CD4-positive, alpha-beta T cell treated with Interleukin-1 beta for 1 hour (primary cell): ENCODE results near the gene HOXA2.

ENCODE experiments used
- DNase-seq, 2 donors: peaks; one replicate each; pipeline ENCODE4 v3.0.0-alpha.2; 2020 to 2022

The HOXA2 gene

GRCh38 chr7:27111042-27111750 lies 8.7 kb upstream of the HOXA2 start:
- no peak for DNase-seq

GRCh38 chr7:27110186-27111031 lies 7.9 kb upstream of the HOXA2 start:
- DNase-seq: no peak

- no peak for DNase-seq
Observed at GRCh38 chr7:27109466-27110185, 7.1 kb upstream of the HOXA2 start.

GRCh38 chr7:27108390-27109127 lies 6.1 kb upstream of the HOXA2 start:
- no peak for DNase-seq

- DNase-seq: no peak
Observed at GRCh38 chr7:27107391-27108381, 5.2 kb upstream of the HOXA2 start.

- no peak for DNase-seq
Observed at GRCh38 chr7:27106901-27107240, 4.4 kb upstream of the HOXA2 start.

- DNase-seq: no peak
Observed at GRCh38 chr7:27106181-27106900, 3.9 kb upstream of the HOXA2 start.

GRCh38 chr7:27105301-27106031 lies 3.0 kb upstream of the HOXA2 start:
- DNase-seq: no peak

- no peak for DNase-seq
Observed at GRCh38 chr7:27104341-27105058, 2.0 kb upstream of the HOXA2 start.

GRCh38 chr7:27103489-27104226 lies 1.2 kb upstream of the HOXA2 start:
- DNase-seq: no peak

GRCh38 chr7:27101957-27102580 lies 414 bp downstream of the HOXA2 start:
- no peak for DNase-seq

- no peak for DNase-seq
Observed at GRCh38 chr7:27101171-27101956, 1.1 kb downstream of the HOXA2 start.

- no peak for DNase-seq
Observed at GRCh38 chr7:27100694-27101170, 1.8 kb downstream of the HOXA2 start.

- DNase-seq: no peak
Observed at GRCh38 chr7:27099453-27100370, 2.8 kb downstream of the HOXA2 start.

- DNase-seq: no peak
Observed at GRCh38 chr7:27098578-27099451, 3.7 kb downstream of the HOXA2 start.
